GM20431 (cell line): ENCODE measurements around the gene LIPE.
"Not testable (repeated sequence)": the region's sequence is repeated elsewhere in the genome, so short reads cannot be mapped to it uniquely, and the experiment has no call there.

ENCODE experiments used
- in situ Hi-C: fragments of 300-500 bp; cut with MseI, MboI; formaldehyde crosslinking; loops from one replicate; pipeline ENCODE4 v1.15.0; 2020; ENCODE audit warnings: low sequenced_read_pairs; ENCODE audit not compliant: unreplicated experiment

The LIPE gene

DNA sequence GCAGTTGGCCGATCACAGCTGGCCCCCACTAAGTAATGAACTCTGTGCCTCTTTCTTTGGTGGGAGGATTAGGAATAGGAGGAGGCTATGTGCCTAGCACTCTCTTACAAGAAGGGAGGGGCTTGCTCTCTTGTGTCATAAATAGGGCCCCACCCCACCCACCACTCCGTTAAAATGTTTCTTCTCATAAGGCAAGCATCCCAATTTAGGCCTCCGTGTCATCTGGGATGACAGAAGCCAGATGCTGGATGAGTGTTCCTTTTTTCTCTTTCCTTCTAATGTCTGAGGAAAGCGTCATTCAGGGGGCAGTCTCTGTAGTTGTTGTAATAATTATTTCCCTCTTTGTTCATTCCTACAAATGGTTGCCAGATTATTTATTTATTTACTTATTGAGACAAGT is at the start of gene LIPE:
LIPE (minus strand) TSS at position 76 of the 400 bp plus-strand sequence. CDS start 239 bp downstream, outside the sequence.
- in situ Hi-C loops: no loop called here

DNA sequence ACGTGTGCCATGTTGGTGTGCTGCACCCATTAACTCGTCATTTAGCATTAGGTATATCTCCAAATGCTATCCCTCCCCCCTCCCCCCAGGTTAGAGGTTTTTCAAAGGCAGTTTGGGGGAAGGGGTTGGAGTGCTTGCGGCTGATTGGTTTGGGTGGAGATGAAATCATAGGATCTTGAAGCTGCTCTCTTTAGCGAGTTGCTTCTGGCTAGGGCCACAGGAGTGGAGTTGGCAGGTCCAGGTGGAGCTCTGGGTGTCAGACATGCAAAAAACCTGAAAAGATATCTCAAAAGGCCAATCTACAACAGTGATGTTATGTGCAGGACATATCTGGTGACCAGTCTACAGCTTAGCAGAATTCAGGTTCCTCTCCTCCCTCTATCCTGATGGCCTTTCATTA is 48.2 kb upstream of the LIPE start:
- in situ Hi-C loops: no loop called here

DNA sequence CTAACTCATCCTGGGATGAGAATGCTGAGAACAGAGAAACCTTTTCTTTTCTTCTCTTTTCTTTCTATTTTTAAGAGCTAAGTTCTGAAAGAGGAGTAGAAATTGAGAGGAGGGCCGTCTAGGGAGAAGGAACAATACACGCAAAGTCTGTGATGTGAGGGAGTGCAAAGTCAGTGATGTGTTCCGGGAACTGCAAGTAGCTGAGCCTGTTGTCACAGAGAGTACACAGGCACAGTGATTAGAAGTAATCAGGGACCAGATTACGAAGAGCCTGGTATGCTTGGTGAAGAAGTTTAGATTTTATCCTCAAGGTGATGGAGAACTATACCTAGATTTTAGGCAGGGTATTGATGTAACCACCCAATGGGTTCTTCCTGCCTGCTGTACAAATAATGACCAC is 47.6 kb upstream of the LIPE start:
- in situ Hi-C loops: no loop called here

DNA sequence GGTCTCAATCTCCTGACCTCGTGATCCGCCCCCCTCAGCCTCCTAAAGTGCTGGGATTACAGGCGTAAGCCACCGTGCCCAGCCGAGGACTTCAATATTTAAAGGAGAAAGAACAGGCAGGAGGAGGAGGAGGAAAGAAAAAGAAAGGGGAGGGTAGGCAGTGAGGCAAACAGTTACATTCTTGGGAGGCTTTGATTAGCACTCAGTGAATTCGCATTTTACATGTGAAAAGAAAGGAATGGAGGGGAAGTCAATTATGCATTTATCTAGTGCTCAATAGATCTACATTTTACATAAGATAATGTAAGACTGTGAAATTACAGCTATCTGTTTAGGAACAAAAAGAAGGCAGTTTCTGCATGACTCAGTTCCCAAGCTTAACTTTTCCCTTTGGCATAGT is 46.5 kb upstream of the LIPE start:
- in situ Hi-C loops: no loop called here

DNA sequence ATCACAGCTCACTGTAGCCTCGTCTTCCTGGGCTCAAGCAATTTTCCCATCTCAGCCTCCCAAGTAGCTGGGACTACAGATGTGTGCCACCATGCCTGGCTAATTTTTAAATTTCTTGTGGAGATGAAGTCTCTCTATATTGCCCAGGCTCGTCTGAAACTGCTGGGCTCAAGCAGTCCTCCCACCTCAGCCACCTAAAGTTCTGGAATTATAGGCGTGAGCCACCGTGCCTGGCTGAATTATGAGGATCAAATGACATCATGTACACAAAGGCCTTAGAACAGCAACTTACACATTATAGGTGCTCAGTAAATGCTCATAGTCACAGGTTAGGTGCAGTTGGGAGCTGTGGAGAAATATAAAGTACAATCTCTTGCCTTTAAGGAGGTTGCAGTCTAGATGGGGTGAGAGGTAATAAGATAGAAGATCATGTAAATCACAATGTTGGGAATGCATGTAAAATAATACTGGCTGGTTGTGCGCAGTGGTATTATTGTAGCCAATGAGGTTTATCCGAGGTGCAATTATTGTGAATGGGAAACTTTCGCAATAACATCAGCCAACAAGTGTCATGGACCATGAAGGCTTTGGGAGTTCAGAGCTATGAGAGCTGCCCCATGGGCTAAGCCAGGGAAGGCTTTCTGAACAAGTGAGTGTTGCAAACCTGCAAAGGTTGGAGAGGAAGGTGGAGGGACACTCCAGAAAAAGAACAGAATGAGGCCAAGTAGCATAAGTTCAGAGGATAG is 45.4 kb upstream of the LIPE start:
- in situ Hi-C loops: no loop called here

DNA sequence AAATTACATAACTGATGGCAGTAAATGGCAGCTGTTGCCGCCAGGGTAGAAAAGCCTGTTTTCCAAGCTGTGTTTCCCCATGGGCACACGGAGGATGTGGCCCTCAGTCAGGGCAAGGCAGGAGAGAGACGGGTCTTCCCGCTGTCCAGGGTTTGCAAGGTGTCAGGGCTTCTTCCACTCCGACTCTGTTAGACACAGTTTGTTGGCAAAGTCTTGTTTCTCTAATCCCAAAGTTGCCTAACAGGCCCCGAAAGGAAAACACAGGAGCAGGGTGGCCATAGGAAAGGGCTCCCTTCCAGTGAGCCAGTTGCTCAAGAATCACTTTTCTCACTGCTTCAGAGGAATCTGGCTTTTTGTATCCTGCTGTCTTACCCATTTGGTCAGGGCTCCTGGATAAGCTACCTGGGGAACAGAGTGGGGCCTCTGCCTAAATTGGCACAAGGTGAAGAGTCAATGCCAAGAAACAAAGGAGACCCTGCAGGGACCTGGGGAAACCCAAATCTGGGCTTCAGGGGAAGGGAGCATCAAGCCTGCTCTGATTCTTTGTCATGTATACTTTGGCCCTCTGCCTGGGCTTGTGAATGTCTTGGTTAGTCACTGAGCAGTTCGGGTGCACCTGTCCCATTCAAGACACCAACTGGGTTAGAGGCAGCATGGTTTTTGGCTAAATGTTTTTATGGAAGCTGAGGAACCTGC is 44.5 kb upstream of the LIPE start:
- in situ Hi-C loops: no loop called here

- in situ Hi-C loops: no loop called here
Measured at GRCh38 chr19:42469311-42470235, 42.4 kb upstream of the LIPE start.

- in situ Hi-C loops: no loop called here
Measured at GRCh38 chr19:42468273-42468796, 41.1 kb upstream of the LIPE start.

- in situ Hi-C loops: no loop called here
Measured at GRCh38 chr19:42467183-42467760, 40.1 kb upstream of the LIPE start.

GRCh38 chr19:42466521-42467182 is 39.5 kb upstream of the LIPE start:
- in situ Hi-C loops: no loop called here

- in situ Hi-C loops: no loop called here
Measured at GRCh38 chr19:42465827-42466280, 38.7 kb upstream of the LIPE start.

DNA sequence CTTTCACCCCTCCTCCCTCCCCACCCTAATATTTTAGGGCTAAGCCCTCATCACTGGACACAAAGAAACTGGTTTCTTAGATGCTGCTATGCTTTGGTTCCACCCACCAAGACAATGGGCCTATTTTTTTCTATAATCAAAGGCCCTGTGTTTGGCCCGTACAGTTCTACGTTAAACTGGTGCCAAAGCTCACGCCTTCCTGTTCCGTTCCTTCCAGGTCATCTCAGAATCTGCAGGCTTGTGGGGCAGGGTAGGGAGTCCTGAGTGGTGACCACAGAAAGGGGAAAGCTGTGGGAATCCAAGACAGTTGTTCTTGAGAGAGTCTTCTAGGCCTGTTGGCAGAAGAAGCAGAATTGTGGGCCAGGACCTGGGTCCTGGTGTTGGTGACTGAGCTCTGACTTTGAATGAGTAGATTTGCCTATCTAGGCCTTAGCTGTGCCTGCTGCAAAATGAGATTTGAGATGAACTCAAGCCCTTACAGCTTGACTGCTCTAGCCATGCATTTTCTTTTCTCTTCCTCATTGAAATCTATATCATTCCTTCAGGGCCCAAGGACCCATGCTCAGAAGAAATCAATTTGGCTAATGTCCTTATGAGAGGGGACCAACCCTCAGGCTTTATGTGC is 34.6 kb upstream of the LIPE start:
- in situ Hi-C loops: no loop called here

DNA sequence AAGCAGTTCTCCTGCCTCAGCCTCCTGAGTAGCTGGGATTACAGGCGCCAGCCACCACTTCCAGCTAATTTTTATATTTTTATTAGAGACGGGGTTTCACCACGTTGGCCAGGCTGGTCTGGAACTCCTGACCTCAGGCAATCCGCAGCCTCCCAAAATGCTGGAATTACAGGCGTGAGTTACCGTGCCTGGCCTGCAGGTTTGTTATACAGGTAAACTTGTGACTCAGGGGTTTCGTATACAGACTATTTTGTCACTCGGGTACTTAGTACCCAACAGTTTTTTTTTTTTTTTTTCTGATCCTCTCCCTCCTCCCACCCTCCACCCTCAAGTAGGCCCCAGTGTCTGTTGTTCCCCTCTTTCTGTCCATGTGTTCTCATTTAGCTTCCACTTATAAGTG is 34.0 kb upstream of the LIPE start:
- in situ Hi-C loops: not testable (repeated sequence)

GRCh38 chr19:42459926-42460325 is 32.7 kb upstream of the LIPE start:
- in situ Hi-C loops: no loop called here

GRCh38 chr19:42455621-42456081 is 28.5 kb upstream of the LIPE start:
- in situ Hi-C loops: no loop called here

- in situ Hi-C loops: no loop called here
Measured at GRCh38 chr19:42455086-42455485, 27.9 kb upstream of the LIPE start.

- in situ Hi-C loops: loop anchor here (5.0 kb wide), 1 partner anchor 75 kb away; the partner anchor contains the start of gene CEACAM1
Measured at GRCh38 chr19:42452590-42452989, 25.4 kb upstream of the LIPE start.

- in situ Hi-C loops: loop anchor here (5.0 kb wide), 1 partner anchor 77 kb away; the partner anchor contains the start of gene CEACAM1
Measured at GRCh38 chr19:42450314-42450934, 23.2 kb upstream of the LIPE start.
